Measurements from ENCODE around the gene DCLRE1B.
"Not testable (repeated sequence)": the region's sequence is repeated elsewhere in the genome, so short reads cannot be mapped to it uniquely, and the experiment has no call there.

The DCLRE1B gene

GRCh38 chr1:113948151-113948550 is 43.0 kb downstream of the DCLRE1B start:
- DNase-seq (ENCODE audit: low read depth), result not testable (repeated sequence)

GRCh38 chr1:113949007-113949406 is 43.9 kb downstream of the DCLRE1B start:
- no peak for DNase-seq (ENCODE audit: low read depth)

- DNase-seq (ENCODE audit: low read depth), result no peak
Observed at GRCh38 chr1:113950908-113951307, 45.8 kb downstream of the DCLRE1B start.

DNA sequence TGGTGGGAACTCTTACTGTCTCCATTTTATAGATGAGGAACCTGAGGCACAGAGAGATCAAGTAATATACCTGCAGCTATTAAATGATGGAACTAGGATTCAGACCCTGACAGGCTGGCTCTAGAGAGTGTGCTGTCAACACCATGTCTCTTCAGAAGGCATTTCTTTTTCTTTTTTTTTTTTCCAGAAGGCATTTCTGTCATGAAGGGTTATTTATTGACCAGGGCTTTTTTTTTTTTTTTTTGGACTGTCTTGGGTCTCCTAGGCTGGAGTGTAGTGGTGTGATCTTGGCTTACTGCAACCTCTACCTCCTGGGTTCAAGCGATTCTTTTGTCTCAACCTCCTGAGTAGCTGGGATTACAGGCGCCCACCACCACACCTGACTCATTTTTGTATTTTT is 46.6 kb downstream of the DCLRE1B start:
- no peak for DNase-seq (ENCODE audit: low read depth)

DNA sequence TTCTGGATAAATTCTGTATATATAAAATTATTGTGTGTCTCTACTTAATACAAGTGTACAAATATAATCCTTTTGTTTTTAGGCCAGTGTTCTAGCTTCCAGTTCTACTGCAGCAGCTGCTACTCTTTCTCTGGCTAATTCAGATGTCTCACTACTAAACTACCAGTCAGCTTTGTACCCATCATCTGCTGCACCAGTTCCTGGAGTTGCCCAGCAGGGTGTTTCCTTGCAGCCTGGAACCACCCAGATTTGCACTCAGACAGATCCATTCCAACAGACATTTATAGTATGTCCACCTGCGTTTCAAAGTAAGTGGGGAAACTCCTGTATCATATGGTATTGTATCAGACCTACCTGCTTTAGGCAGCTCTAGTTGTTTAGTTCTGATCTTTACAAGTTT is 52.9 kb downstream of the DCLRE1B start:
- no peak for DNase-seq (ENCODE audit: low read depth)

DNA sequence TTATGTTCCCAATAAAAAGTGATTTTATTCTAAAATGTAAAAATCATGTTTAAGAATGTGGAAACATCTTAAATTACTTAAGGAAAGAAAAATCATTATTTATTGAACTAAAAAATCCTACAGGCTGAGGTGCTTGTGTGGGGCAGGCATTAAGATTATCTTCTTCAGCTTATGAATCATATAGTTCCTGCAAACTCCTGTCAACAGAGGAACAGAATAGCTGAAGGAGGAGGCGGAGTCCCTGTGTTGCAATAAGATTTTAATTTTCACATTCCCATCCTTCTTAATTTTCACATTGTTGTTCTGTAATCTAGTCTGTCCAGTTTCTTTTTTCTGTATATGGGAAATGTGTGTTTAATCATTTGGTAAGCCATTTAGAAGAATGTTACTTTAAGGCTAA is 53.6 kb downstream of the DCLRE1B start:
- DNase-seq (ENCODE audit: low read depth), result no peak

DNA sequence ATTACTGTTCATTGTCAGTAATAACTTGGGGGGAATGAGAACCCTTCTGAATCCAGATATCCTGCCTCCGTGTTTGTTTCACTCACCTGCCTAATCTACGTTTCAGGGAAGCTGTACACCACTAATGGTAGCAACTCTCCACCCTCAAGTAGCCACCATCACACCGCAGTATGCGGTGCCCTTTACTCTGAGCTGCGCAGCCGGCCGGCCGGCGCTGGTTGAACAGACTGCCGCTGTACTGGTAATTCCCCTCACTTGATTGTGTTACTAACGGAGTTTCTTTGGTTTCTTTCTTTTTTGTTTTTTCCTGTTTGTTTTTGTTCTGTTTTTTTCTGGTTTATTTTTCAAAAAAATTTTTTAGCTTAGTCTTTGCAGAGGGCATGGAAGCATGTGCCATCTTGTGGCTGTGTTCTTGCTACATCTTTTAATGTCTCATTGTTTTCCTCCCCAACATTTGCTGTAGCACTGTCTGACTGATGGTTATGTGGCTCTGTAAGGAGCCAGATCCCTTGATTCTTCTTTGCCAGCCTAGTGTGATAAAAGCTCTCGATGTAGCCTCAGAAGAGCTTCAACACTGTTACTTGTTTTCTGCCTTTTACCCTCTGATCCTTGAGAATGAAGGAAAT is 58.3 kb downstream of the DCLRE1B start:
- DNase-seq (ENCODE audit: low read depth), result no peak

All from GM04503 (cell line).